ENCODE results near the gene DHRS2. TPM values are rescaled to one million over a fixed set of nuclear protein-coding genes. Genes with fewer than 3 reads are reported as not detected.

The DHRS2 gene
- total and polyA plus RNA-seq, 10 of the 15 experiments (the other 5 are each of a cell fraction or from before 2014, with no cell fraction given), result 0.09 to 1.8 (median 0.73) TPM; not detected in 1

DNA sequence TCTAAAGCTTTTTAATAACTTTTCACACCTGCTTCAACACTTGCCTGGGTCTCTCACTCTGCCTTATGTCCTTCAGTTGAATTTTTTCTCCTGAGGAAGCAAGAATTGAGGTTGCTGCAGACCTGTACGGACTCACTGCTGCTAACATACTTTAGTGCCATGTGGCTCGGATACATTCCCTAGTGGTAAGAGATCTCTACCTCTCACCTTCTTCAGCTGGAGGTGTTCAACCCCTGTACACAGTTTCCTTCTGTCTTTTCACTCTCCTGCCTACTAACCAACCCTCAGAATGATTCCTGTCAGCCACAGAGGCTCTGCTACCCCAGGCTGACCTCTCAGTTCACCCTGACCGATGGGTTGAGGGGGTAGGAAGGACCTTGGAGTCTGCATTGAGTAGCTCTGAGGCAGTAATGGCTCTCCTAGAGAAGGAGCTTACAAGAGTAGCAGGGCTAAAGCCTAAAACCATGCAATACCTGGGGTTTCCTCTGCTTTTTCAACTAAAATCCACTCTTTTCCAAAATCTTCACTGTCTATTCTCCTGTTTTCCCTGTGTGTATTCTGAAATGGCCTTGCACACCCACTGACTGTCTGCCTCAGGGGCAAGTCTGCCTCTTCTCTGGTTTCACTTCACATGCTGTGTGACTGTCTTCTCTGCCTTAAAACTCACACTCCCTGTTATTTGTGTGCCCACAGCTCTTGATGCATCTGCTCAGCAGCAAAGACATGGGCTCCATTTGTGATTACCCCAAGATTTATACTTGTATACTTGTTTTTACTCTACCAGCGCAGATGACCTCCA is 14.0 kb upstream of the DHRS2 start:
- Histone ChIP-seq H4K20me1 (ENCODE audit: control insufficient read depth, insufficient read depth) (no peaks in the 10 kb centered on the region), H3K4me2 (ENCODE audit: control insufficient read depth, insufficient read depth) (no peak overlapping the region), H3K9ac (ENCODE audit: control insufficient read depth, insufficient read depth, low read length) (no peak overlapping the region), H3K27me3 (replicated peaks in 1 of 2; ENCODE audit: control insufficient read depth in 2 of 2, insufficient read depth in 2 of 2, low read length in 1 of 2) (no peaks in the 10 kb centered on the region), H2AFZ (ENCODE audit: control insufficient read depth, low read depth, low read length) (no peak overlapping the region), H3K79me2 (ENCODE audit: control insufficient read depth, insufficient read depth, low read length) (no peaks in the 10 kb centered on the region), H3K36me3 (ENCODE audit: control insufficient read depth in 2 of 2, insufficient read depth in 2 of 2, low read length in 1 of 2) (no peaks in the 10 kb centered on the region), H3K9me3 (replicated peaks; ENCODE audit: control insufficient read depth, insufficient read depth, low read length) (peaks cover 6% of the 10 kb centered on the region), H3K27ac (ENCODE audit: control insufficient read depth, insufficient read depth) (no peak overlapping the region), H3K4me1 (ENCODE audit: control insufficient read depth, insufficient read depth, low read length) (no peaks in the 10 kb centered on the region), H3K4me3 (no peak overlapping the region)
- no peak for ATAC-seq
- DNase-seq (ENCODE audit: low read depth, low spot score), result no peak
- intact Hi-C loops (cut with micrococcal nuclease; ENCODE audit: unreplicated experiment), result no loop called here
- WGBS (ENCODE audit: insufficient coverage, insufficient replicate concordance, low lambda C conversion rate, missing lambda C conversion rate), result 33% methylated on average over 4 of the region's 4 CpGs
- no peak for FAIRE-seq
- no TSS peak for BruUV-seq (replicated peaks)
- RAD21 ChIA-PET (ENCODE audit: unreplicated experiment), result interaction anchor here (1.0 kb wide), 1 partner anchor 33 kb away, joined by 7 read pairs; no protein-coding TSS in a partner anchor
- SMC1A ChIA-PET (ENCODE audit: uncharacterized antibody, unreplicated experiment), result interaction anchor here (0.6 to 2.6 kb wide), 4 partner anchors 9 to 105 kb away, joined by 3 to 7 read pairs (median 3); no protein-coding TSS in a partner anchor
- TF ChIP-seq HDAC2 (IDR thresholded peaks at IDR 0.05), result no peak
- TF ChIP-seq TBL1XR1 (IDR thresholded peaks at IDR 0.05; ENCODE audit: low read depth, low read length), result no peak
- no peak for TF ChIP-seq SRF (IDR thresholded peaks at IDR 0.05; ENCODE audit: low read depth in 2 of 2, low read length in 2 of 2)
- no peak for TF ChIP-seq ETV6 (conservative IDR thresholded peaks at IDR 0.05 in 1 of 2, IDR thresholded peaks at IDR 0.05 in 1 of 2; ENCODE audit: borderline replicate concordance in 1 of 2, low read depth in 1 of 2)
- TF ChIP-seq TARDBP (IDR thresholded peaks at IDR 0.05; ENCODE audit: borderline replicate concordance), result no peak
- no peak for TF ChIP-seq TCF7 (IDR thresholded peaks at IDR 0.05; ENCODE audit: borderline replicate concordance)
- TF ChIP-seq MYC (IDR thresholded peaks at IDR 0.05; ENCODE audit: insufficient read depth, insufficient read length, insufficient replicate concordance, low read length, severe bottlenecking), result no peak
- TF ChIP-seq, protein P1, sequence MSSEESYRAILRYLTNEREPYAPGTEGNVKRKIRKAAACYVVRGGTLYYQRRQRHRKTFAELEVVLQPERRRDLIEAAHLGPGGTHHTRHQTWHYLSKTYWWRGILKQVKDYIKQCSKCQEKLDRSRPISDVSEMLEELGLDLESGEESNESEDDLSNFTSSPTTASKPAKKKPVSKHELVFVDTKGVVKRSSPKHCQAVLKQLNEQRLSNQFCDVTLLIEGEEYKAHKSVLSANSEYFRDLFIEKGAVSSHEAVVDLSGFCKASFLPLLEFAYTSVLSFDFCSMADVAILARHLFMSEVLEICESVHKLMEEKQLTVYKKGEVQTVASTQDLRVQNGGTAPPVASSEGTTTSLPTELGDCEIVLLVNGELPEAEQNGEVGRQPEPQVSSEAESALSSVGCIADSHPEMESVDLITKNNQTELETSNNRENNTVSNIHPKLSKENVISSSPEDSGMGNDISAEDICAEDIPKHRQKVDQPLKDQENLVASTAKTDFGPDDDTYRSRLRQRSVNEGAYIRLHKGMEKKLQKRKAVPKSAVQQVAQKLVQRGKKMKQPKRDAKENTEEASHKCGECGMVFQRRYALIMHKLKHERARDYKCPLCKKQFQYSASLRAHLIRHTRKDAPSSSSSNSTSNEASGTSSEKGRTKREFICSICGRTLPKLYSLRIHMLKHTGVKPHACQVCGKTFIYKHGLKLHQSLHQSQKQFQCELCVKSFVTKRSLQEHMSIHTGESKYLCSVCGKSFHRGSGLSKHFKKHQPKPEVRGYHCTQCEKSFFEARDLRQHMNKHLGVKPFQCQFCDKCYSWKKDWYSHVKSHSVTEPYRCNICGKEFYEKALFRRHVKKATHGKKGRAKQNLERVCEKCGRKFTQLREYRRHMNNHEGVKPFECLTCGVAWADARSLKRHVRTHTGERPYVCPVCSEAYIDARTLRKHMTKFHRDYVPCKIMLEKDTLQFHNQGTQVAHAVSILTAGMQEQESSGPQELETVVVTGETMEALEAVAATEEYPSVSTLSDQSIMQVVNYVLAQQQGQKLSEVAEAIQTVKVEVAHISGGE (CRISPR knock-in tag; IDR thresholded peaks at IDR 0.05), result no peak
- no peak for TF ChIP-seq MEF2A (IDR thresholded peaks at IDR 0.05; ENCODE audit: insufficient read depth, low read depth, low read length)
- TF ChIP-seq FOS (IDR thresholded peaks at IDR 0.05; ENCODE audit: borderline replicate concordance, extremely low read depth, insufficient read length), result no peak
- CTCF ChIA-PET, result interaction anchor here (0.8 to 6.6 kb wide), 3 partner anchors 11 to 33 kb away, joined by 3 to 49 read pairs (median 8); no protein-coding TSS in a partner anchor
- POLR2A ChIA-PET, result interaction anchor here (0.9 kb wide), 1 partner anchor 9 kb away, joined by 5 read pairs; no protein-coding TSS in a partner anchor
- in situ Hi-C loops (cut with MboI), result no loop called here

Data from GM12878 (cell line).